H1 (cell line): Measurements from ENCODE around the gene CHST8.

Experiments
- CTCF ChIP-seq, 3 experiments: IDR thresholded peaks; 1 replicate in 2 of 3; 2 replicates in 1 of 3; pipeline versions ENCODE4 v1.5.1 to v1.6.1; 2011; ENCODE audit warnings: low read length in 3 of 3, mild to moderate bottlenecking in 3 of 3, inconsistent platforms in 2 of 3, low read depth in 1 of 3, moderate library complexity in 1 of 3; ENCODE audit not compliant: insufficient read depth in 1 of 3; ENCODE audit errors: control extremely low read depth in 1 of 3
- HDAC2 ChIP-seq, 2 experiments: fragments of 300-600 bp in 1 of 2; sonication (generic) in 1 of 2; IDR thresholded peaks; 2 replicates each; pipeline ENCODE4 v1.6.1; 2011 to 2012; ENCODE audit warnings: low read depth in 2 of 2, low read length in 2 of 2, mild to moderate bottlenecking in 2 of 2, moderate library complexity in 2 of 2, borderline replicate concordance in 1 of 2, inconsistent platforms in 1 of 2
- POLR2A ChIP-seq, 2 experiments: IDR thresholded peaks; 1 replicate in 1 of 2; 2 replicates in 1 of 2; pipeline ENCODE4 v1.6.1; 2011; ENCODE audit warnings: low read depth in 2 of 2, low read length in 2 of 2, mild to moderate bottlenecking in 2 of 2; ENCODE audit errors: control extremely low read depth in 1 of 2
- POLR2AphosphoS5 ChIP-seq: IDR thresholded peaks from 2 replicates; pipeline ENCODE4 v1.6.1; 2011; ENCODE audit warnings: low read depth, low read length
- TAF1 ChIP-seq: IDR thresholded peaks from 2 replicates; pipeline ENCODE4 v1.6.1; 2011; ENCODE audit warnings: mild to moderate bottlenecking, low read depth, low read length

DNA sequence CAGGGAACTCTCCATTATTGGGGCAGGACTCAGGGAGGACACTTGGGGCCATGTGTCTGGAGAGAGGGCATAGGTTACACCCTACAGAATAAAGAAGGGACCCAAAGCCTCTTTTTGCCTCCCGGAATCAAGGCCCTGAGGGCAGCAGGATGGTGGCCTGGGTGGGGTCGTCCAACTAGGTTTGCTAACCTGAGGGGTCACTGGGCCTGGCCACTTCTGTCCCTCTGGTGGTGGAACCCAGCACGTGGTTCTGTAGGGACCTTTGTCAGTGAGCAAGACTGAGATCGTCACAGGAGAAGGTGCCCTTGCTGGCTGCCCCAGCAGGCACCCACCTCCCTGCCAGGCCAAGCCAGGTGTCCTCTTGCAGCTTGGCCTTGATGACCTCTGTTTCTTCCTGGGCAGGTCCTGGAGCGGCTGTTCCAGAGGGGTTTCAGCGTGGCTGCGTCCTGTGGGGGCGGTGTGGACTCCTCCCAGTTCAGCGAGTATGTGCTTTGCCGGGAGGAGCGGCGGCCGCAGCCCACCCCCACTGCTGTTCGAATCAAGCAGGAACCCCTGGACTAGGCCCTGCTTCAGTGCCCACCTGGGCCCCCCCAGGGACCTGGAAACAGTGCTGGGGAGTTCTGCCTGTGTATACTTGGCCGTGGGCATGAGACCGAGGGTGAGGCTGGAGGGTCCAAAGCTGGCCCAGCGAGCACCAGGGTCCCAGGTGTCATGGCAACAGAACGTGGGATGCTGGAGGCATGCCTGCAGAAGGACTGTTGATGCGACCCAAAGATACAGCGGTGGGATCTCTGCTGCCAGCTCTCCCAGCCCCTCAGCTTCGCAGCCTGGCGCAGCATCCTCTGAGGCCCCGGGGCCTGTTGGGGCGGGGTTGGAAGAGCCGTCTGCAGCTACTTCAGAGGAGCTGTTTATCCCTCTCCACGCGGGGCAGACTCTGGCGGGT, 190.9 kb downstream of the CHST8 start:
- peak in 1 of 3 experiments; percentile 21; a peak in 2 of 4 replicates for TF ChIP-seq CTCF (IDR thresholded peaks at IDR 0.05; ENCODE audit: control extremely low read depth in 1 of 3, insufficient read depth in 1 of 3, low read depth in 1 of 3, low read length in 3 of 3)
- TF ChIP-seq TAF1 = no peak
- TF ChIP-seq POLR2AphosphoS5 = no peak
- TF ChIP-seq POLR2A (IDR thresholded peaks at IDR 0.05; ENCODE audit: control extremely low read depth in 1 of 2, low read depth in 2 of 2, low read length in 2 of 2) = no peak
- no peak for TF ChIP-seq HDAC2 (IDR thresholded peaks at IDR 0.05; ENCODE audit: borderline replicate concordance in 1 of 2, low read depth in 2 of 2, low read length in 2 of 2)
